IMR-90 (cell line): ENCODE results near the gene MEGF11. TPM values are rescaled to one million over a fixed set of nuclear protein-coding genes. Genes with fewer than 3 reads are reported as not detected.
A peak's percentile ranks its signal among the peaks of the same experiment; 100 is the strongest.

ENCODE experiments used
- ATAC-seq: fragments of 200-7000 bp; cut with Tn5 transposase; 2 replicates; pipeline ENCODE4 v1.9.1; 2020; ENCODE audit warnings: low read depth, mild to moderate bottlenecking, moderate library complexity
- BruUV-seq: library from RNA; stranded (reverse); fragments of 400-500 nt; replicated peaks from 2 replicates; lab custom pipeline; 2021; lab: Mats Ljungman, UMichigan
- CTCF ChIA-PET: fragments of 300-600 bp; formaldehyde crosslinking; extraction: SDS; loops from one replicate; lab custom pipeline; 2021; ENCODE audit warnings: antibody characterized with exemption; lab: Yijun Ruan, JAX
- POLR2A ChIA-PET: fragments of 300-600 bp; sonication (Branson Sonifier 250); formaldehyde crosslinking; loops from one replicate; lab custom pipeline; 2022; ENCODE audit warnings: antibody characterized with exemption; ENCODE audit not compliant: unreplicated experiment; lab: Charles Lee
- DNase-seq: peaks from one replicate; pipeline ENCODE4 v3.0.0; 2013
- H2AFZ ChIP-seq: replicated peaks from 2 replicates; pipeline ENCODE3; 2013; ENCODE audit warnings: low read length, mild to moderate bottlenecking; ENCODE audit not compliant: poor library complexity
- H2AK5ac ChIP-seq: 2 replicates; pipeline ENCODE4 v1.6.1; 2013; ENCODE audit warnings: low read depth, low read length, inconsistent platforms
- H2AK9ac ChIP-seq: replicated peaks from 2 replicates; pipeline ENCODE3; 2013; ENCODE audit warnings: mild to moderate bottlenecking, low read depth, low read length, moderate library complexity; ENCODE audit not compliant: poor library complexity
- H2BK120ac ChIP-seq: 2 replicates; pipeline ENCODE4 v1.6.1; 2013; ENCODE audit warnings: low read depth, low read length, inconsistent platforms
- H2BK15ac ChIP-seq: 3 replicates; pipeline ENCODE4 v1.6.1; 2013; ENCODE audit warnings: low read depth, low read length, inconsistent platforms
- H2BK20ac ChIP-seq: 2 replicates; pipeline ENCODE4 v1.6.1; 2013; ENCODE audit warnings: low read depth, mild to moderate bottlenecking, inconsistent platforms, low read length, moderate library complexity
- H2BK5ac ChIP-seq: 2 replicates; pipeline ENCODE4 v1.6.1; 2013; ENCODE audit warnings: mild to moderate bottlenecking, low read depth, low read length, inconsistent platforms; ENCODE audit not compliant: poor library complexity, severe bottlenecking
- H3K14ac ChIP-seq: replicated peaks from 2 replicates; pipeline ENCODE4 v1.6.1; 2013; ENCODE audit warnings: low read depth, low read length, inconsistent platforms
- H3K18ac ChIP-seq: 2 replicates; pipeline ENCODE4 v1.6.1; 2013; ENCODE audit warnings: low read depth, low read length, control low read depth
- H3K23ac ChIP-seq: 2 replicates; pipeline ENCODE4 v1.6.1; 2013; ENCODE audit warnings: low read depth, low read length, inconsistent platforms
- H3K27ac ChIP-seq: 2 replicates; pipeline ENCODE4 v1.5.1; 2013; ENCODE audit warnings: mild to moderate bottlenecking, control low read depth, low read length; ENCODE audit not compliant: insufficient read depth
- H3K27me3 ChIP-seq: 2 replicates; pipeline ENCODE4 v1.6.1; 2013; ENCODE audit warnings: low read length; ENCODE audit not compliant: control insufficient read depth, insufficient read depth
- H3K36me3 ChIP-seq: 2 replicates; pipeline ENCODE4 v1.6.1; 2013; ENCODE audit warnings: low read length, mixed read lengths; ENCODE audit not compliant: control insufficient read depth, insufficient read depth
- H3K4ac ChIP-seq: 2 replicates; pipeline ENCODE4 v1.6.1; 2013; ENCODE audit warnings: low read depth, low read length, inconsistent platforms
- H3K4me1 ChIP-seq: 2 replicates; pipeline ENCODE4 v1.6.1; 2013; ENCODE audit warnings: low read length, mixed read lengths; ENCODE audit not compliant: control insufficient read depth, insufficient read depth
- H3K4me2 ChIP-seq: 2 replicates; pipeline ENCODE4 v1.6.1; 2013; ENCODE audit warnings: low read depth, mild to moderate bottlenecking, control low read depth, low read length, moderate library complexity
- H3K4me3 ChIP-seq: 2 replicates; pipeline ENCODE4 v1.5.1; 2013; ENCODE audit warnings: low read depth, mild to moderate bottlenecking, control low read depth, low read length, moderate library complexity; ENCODE audit not compliant: insufficient read depth
- H3K56ac ChIP-seq: 2 replicates; pipeline ENCODE4 v1.6.1; 2013; ENCODE audit warnings: low read length, inconsistent platforms; ENCODE audit not compliant: insufficient read depth; ENCODE audit errors: extremely low read depth
- H3K79me1 ChIP-seq, 2 experiments: 2 replicates each; pipeline ENCODE4 v1.6.1; 2013; ENCODE audit warnings: low read length in 2 of 2, inconsistent platforms in 1 of 2, low read depth in 1 of 2
- H3K9ac ChIP-seq: 2 replicates; pipeline ENCODE4 v1.6.1; 2013; ENCODE audit warnings: low read depth, low read length, control low read depth
- H3K9me1 ChIP-seq: 2 replicates; pipeline ENCODE4 v1.6.1; 2013; ENCODE audit warnings: low read length, inconsistent platforms; ENCODE audit not compliant: insufficient read depth
- H3K9me3 ChIP-seq: 2 replicates; pipeline ENCODE4 v1.6.1; 2013; ENCODE audit warnings: low read length; ENCODE audit not compliant: control insufficient read depth, insufficient read depth
- H4K20me1 ChIP-seq: 2 replicates; pipeline ENCODE4 v1.6.1; 2013; ENCODE audit warnings: low read length, inconsistent platforms; ENCODE audit not compliant: insufficient read depth
- H4K5ac ChIP-seq: 2 replicates; pipeline ENCODE4 v1.6.1; 2013; ENCODE audit warnings: mild to moderate bottlenecking, low read depth, low read length, control low read depth
- H4K8ac ChIP-seq, 2 experiments: 2 replicates each; pipeline ENCODE4 v1.6.1; 2013; ENCODE audit warnings: low read depth in 2 of 2, low read length in 2 of 2, control low read depth in 1 of 2, inconsistent platforms in 1 of 2
- H4K91ac ChIP-seq: 2 replicates; pipeline ENCODE4 v1.6.1; 2013; ENCODE audit warnings: low read depth, low read length, inconsistent platforms; ENCODE audit not compliant: insufficient read depth
- CEBPB ChIP-seq: IDR thresholded peaks from 2 replicates; pipeline ENCODE4 v1.6.1; 2012; ENCODE audit warnings: low read depth, low read length, improper control_type of control experiment
- CHD1 ChIP-seq: IDR thresholded peaks from 2 replicates; pipeline ENCODE4 v1.6.1; 2012; ENCODE audit warnings: low read depth, low read length, improper control_type of control experiment
- ELK1 ChIP-seq: fragments of 150-350 bp; IDR thresholded peaks from 2 replicates; pipeline ENCODE4 v1.6.1; 2016; ENCODE audit warnings: low read depth, mild to moderate bottlenecking, low read length, moderate library complexity, borderline replicate concordance
- MAFK ChIP-seq: IDR thresholded peaks from 2 replicates; pipeline ENCODE4 v1.6.1; 2012; ENCODE audit warnings: low read depth, low read length, improper control_type of control experiment
- NFE2L2 ChIP-seq: fragments of 150-350 bp; IDR thresholded peaks from 2 replicates; pipeline ENCODE4 v1.6.1; 2016; ENCODE audit warnings: low read depth, mild to moderate bottlenecking, low read length
- POLR2A ChIP-seq: IDR thresholded peaks from 2 replicates; pipeline ENCODE4 v1.6.1; 2012; ENCODE audit warnings: mild to moderate bottlenecking, low read depth, low read length
- RAD21 ChIP-seq: IDR thresholded peaks from 2 replicates; pipeline ENCODE4 v1.6.1; 2012; ENCODE audit warnings: low read length, improper control_type of control experiment
- RFX5 ChIP-seq: IDR thresholded peaks from 2 replicates; pipeline ENCODE4 v1.8.0; 2012; ENCODE audit warnings: low read depth, mild to moderate bottlenecking, low read length, moderate library complexity
- SMC3 ChIP-seq: fragments of 150-350 bp; IDR thresholded peaks from 2 replicates; pipeline ENCODE4 v1.6.1; 2016; ENCODE audit warnings: low read depth, mild to moderate bottlenecking, antibody characterized with exemption, low read length, moderate library complexity
- WGBS, 2 experiments: methylation state at CpG; one replicate each; pipeline versions ENCODE4 v1.1.5 to v1.1.7; 2013; ENCODE audit warnings: missing lambda C conversion rate in 2 of 2; ENCODE audit not compliant: insufficient read length in 1 of 2; ENCODE audit errors: extremely low coverage in 2 of 2; 5-methylcytosine and 5-hydroxymethylcytosine counted together
- dilution Hi-C: fragments of 300-500 bp; cut with HindIII; formaldehyde crosslinking; loops from one replicate; pipeline ENCODE4 v1.14.3; 2018; ENCODE audit warnings: low sequenced_read_pairs; ENCODE audit not compliant: unreplicated experiment
- in situ Hi-C: fragments of 300-500 bp; cut with MboI; formaldehyde crosslinking; loops from 3 replicates; pipeline ENCODE4 v1.14.3; 2019; ENCODE audit warnings: low sequenced_read_pairs, inconsistent platforms, mixed read lengths
- intact Hi-C: fragments of 100-400 bp; cut with micrococcal nuclease; formaldehyde crosslinking; loops from 2 replicates; pipeline ENCODE4 v1.10.0; 2022
- polyA plus RNA-seq, 3 experiments: library from polyadenylated mRNA; depleted of rRNA; stranded (reverse); fragments of >200 nt; gene quantifications; 2 replicates each; pipeline ENCODE4 v1.2.3, GENCODE V29; 2012; ENCODE audit warnings: low replicate concordance in 1 of 3
- total RNA-seq: library from RNA; depleted of rRNA; stranded (reverse); fragments of >200 nt; gene quantifications from 2 replicates; pipeline ENCODE4 v1.2.3, GENCODE V29; 2012
- TF ChIP-seq, protein P1 (sequence below): fragments of 150-350 bp; IDR thresholded peaks from 2 replicates; pipeline ENCODE4 v1.6.1; 2017; ENCODE audit warnings: mild to moderate bottlenecking, antibody characterized with exemption, low read length, low read depth

MEGF11 gene
- total and polyA plus RNA-seq, 2 of the 4 experiments (the other 2 are of a cell fraction), result not detected

GRCh38 chr15:65944404-65944803, 309.1 kb downstream of the MEGF11 start:
- no peaks in the 10 kb centered on the region; the same call in 1 of the 2 replicates for H4K20me1 ChIP-seq
- WGBS, 2 experiments, result 28% methylated on average over 2 of the region's 3 CpGs; no CpG with 5 or more reads in 1 of the 2 experiments
- ATAC-seq (no peak), DNase-seq (no peak)
- H3K9me3 ChIP-seq, result no peaks in the 10 kb centered on the region
- peaks cover 27% of the 10 kb centered on the region for H3K27me3 ChIP-seq
- BruUV-seq, result no TSS peak
- in situ Hi-C loops, result no loop called here
- H3K9me1 ChIP-seq, result peaks cover 3% of the 10 kb centered on the region; the same call in 1 of the 2 replicates
- no peaks in the 10 kb centered on the region for H3K36me3 ChIP-seq
- H2BK15ac ChIP-seq, result no peak overlapping the region
- POLR2A ChIA-PET, result no interaction called here
- no peak overlapping the region for H2BK5ac ChIP-seq
- dilution Hi-C loops, result no loop called here
- no peak overlapping the region for H3K23ac ChIP-seq
- no peak overlapping the region for H4K8ac ChIP-seq
- no peak overlapping the region for H2AK5ac ChIP-seq
- H4K91ac ChIP-seq, result no peak overlapping the region
- H3K4me1 ChIP-seq, result peaks cover 6% of the 10 kb centered on the region
- H2BK20ac ChIP-seq, result no peak overlapping the region
- H3K79me1 ChIP-seq, result no peaks in the 10 kb centered on the region
- H3K18ac ChIP-seq, result no peak overlapping the region
- H3K4me3 ChIP-seq, result no peak overlapping the region
- H3K56ac ChIP-seq, result no peak overlapping the region
- TF ChIP-seq, protein P1, sequence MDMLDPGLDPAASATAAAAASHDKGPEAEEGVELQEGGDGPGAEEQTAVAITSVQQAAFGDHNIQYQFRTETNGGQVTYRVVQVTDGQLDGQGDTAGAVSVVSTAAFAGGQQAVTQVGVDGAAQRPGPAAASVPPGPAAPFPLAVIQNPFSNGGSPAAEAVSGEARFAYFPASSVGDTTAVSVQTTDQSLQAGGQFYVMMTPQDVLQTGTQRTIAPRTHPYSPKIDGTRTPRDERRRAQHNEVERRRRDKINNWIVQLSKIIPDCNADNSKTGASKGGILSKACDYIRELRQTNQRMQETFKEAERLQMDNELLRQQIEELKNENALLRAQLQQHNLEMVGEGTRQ, result no peak
- TF ChIP-seq POLR2A, result no peak
- no peak for TF ChIP-seq RFX5
- TF ChIP-seq NFE2L2, result no peak
- no peak for TF ChIP-seq ELK1
- no peak for TF ChIP-seq CHD1
- no peak for TF ChIP-seq SMC3
- TF ChIP-seq RAD21, result no peak
- no peak for TF ChIP-seq MAFK
- TF ChIP-seq CEBPB, result no peak
- intact Hi-C loops, result no loop called here
- H3K27ac ChIP-seq, result no peak overlapping the region
- H3K14ac ChIP-seq, result no peak overlapping the region
- no peak overlapping the region for H3K9ac ChIP-seq
- H3K4me2 ChIP-seq, result no peak overlapping the region
- H2AK9ac ChIP-seq, result no peak overlapping the region
- H2BK120ac ChIP-seq, result no peak overlapping the region
- H2AFZ ChIP-seq, result peak overlapping the region; percentile 5
- CTCF ChIA-PET, result no interaction called here
- H4K5ac ChIP-seq, result no peak overlapping the region
- H3K4ac ChIP-seq, result no peak overlapping the region
